DND-41 (cell line): Measurements from ENCODE around the gene LMO1.

Experiments
- ATAC-seq: fragments of 200-7000 bp; cut with Tn5 transposase; 3 replicates; pipeline ENCODE4 v1.9.1; 2021; ENCODE audit warnings: low read depth; ENCODE audit not compliant: insufficient read depth
- DNase-seq: peaks from one replicate; pipeline ENCODE4 v3.0.0-alpha.2; 2020
- H2AFZ ChIP-seq: 2 replicates; pipeline ENCODE4 v1.6.0; 2012; ENCODE audit warnings: low read depth, low read length
- H3K27ac ChIP-seq: 2 replicates; pipeline ENCODE4 v1.5.1; 2012; ENCODE audit warnings: low read length, inconsistent platforms
- H3K27me3 ChIP-seq: fragments of 200-600 bp; sonication (generic); 2 replicates; pipeline ENCODE4 v1.6.0; 2012; ENCODE audit warnings: low read length, mild to moderate bottlenecking, inconsistent platforms; ENCODE audit not compliant: insufficient read depth, poor library complexity
- H3K36me3 ChIP-seq: 2 replicates; pipeline ENCODE4 v1.5.1; 2012; ENCODE audit warnings: low read length, inconsistent platforms; ENCODE audit not compliant: insufficient read depth
- H3K4me1 ChIP-seq: 2 replicates; pipeline ENCODE4 v1.5.1; 2012; ENCODE audit warnings: mild to moderate bottlenecking, low read length; ENCODE audit not compliant: insufficient read depth
- H3K4me2 ChIP-seq: 2 replicates; pipeline ENCODE4 v1.6.0; 2012; ENCODE audit warnings: mild to moderate bottlenecking, moderate library complexity, low read length, inconsistent platforms; ENCODE audit not compliant: insufficient read depth
- H3K4me3 ChIP-seq, 2 experiments: fragments of 200-600 bp in 1 of 2; shearing (Covaris generic) in 1 of 2; 2 replicates each; pipeline ENCODE4 v1.5.1; 2012 to 2016; ENCODE audit warnings: inconsistent platforms in 2 of 2, low read length in 2 of 2, mild to moderate bottlenecking in 2 of 2, low read depth in 1 of 2, moderate library complexity in 1 of 2
- H3K79me2 ChIP-seq: 2 replicates; pipeline ENCODE4 v1.6.0; 2012; ENCODE audit warnings: low read length, inconsistent platforms; ENCODE audit not compliant: insufficient read depth
- H3K9ac ChIP-seq: 2 replicates; pipeline ENCODE4 v1.6.0; 2012; ENCODE audit warnings: low read depth, mild to moderate bottlenecking, inconsistent platforms, low read length, moderate library complexity
- H3K9me3 ChIP-seq: 2 replicates; pipeline ENCODE4 v1.5.1; 2012; ENCODE audit warnings: low read length, moderate library complexity, mild to moderate bottlenecking, inconsistent platforms; ENCODE audit not compliant: insufficient read depth, severe bottlenecking
- H4K20me1 ChIP-seq: 2 replicates; pipeline ENCODE4 v1.6.0; 2012; ENCODE audit warnings: low read length; ENCODE audit not compliant: insufficient read depth
- EZH2 ChIP-seq: IDR thresholded peaks from 3 replicates; pipeline ENCODE4 v1.6.1; 2012; ENCODE audit warnings: borderline replicate concordance, low read depth, mild to moderate bottlenecking, moderate library complexity, low read length, inconsistent platforms; ENCODE audit not compliant: severe bottlenecking
- TF ChIP-seq, protein P1 (sequence below): IDR thresholded peaks from 2 replicates; pipeline ENCODE4 v1.5.1; 2012; ENCODE audit warnings: borderline replicate concordance, low read length, moderate library complexity, mild to moderate bottlenecking; ENCODE audit not compliant: poor library complexity, severe bottlenecking; ENCODE audit errors: extremely low read depth

Gene LMO1

DNA sequence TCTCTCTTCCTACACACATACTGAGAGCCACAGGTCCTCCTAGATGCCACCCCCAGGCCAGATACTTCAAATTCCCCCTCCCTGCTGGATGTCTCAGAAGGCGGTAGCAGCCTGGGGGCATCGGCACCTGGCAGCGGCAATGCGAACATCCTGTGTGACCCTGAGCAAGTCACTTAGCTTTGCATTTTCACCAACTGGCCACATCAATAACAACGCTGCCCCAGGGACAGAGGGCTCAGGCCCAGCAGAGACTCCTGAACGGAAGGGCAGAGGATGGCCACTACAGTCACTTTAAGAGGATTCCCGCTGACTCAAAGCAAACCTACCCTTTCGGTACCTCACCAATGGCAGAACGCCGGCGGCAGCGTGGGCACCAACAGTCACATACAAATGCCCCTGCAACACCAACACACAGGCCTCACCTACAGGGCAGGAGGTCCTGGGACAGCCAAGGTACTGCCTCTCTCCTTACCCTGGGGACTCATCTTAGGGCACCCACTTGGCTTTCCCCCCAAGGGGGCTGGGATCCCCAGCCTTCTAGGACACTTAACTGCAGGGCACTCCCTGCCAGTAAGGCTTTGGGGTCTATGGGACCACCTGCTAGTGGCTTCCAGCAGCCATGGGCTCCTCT, 1.6 kb downstream of the LMO1 start:
- H2AFZ ChIP-seq = no peak overlapping the region
- H3K4me2 ChIP-seq = no peak overlapping the region
- no peaks in the 10 kb centered on the region for H3K4me1 ChIP-seq
- H3K27ac ChIP-seq = no peak overlapping the region
- H4K20me1 ChIP-seq = no peaks in the 10 kb centered on the region; the same call in 1 of the 2 replicates
- DNase-seq = no peak
- peaks cover 10% of the 10 kb centered on the region for H3K27me3 ChIP-seq
- H3K9ac ChIP-seq = no peak overlapping the region
- TF ChIP-seq, protein P1, sequence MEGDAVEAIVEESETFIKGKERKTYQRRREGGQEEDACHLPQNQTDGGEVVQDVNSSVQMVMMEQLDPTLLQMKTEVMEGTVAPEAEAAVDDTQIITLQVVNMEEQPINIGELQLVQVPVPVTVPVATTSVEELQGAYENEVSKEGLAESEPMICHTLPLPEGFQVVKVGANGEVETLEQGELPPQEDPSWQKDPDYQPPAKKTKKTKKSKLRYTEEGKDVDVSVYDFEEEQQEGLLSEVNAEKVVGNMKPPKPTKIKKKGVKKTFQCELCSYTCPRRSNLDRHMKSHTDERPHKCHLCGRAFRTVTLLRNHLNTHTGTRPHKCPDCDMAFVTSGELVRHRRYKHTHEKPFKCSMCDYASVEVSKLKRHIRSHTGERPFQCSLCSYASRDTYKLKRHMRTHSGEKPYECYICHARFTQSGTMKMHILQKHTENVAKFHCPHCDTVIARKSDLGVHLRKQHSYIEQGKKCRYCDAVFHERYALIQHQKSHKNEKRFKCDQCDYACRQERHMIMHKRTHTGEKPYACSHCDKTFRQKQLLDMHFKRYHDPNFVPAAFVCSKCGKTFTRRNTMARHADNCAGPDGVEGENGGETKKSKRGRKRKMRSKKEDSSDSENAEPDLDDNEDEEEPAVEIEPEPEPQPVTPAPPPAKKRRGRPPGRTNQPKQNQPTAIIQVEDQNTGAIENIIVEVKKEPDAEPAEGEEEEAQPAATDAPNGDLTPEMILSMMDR = no peak
- no peak for TF ChIP-seq EZH2
- H3K9me3 ChIP-seq = no peaks in the 10 kb centered on the region
- H3K36me3 ChIP-seq = no peaks in the 10 kb centered on the region
- no peaks in the 10 kb centered on the region for H3K79me2 ChIP-seq
- no peak overlapping the region for H3K4me3 ChIP-seq
- no peak for ATAC-seq

DNA sequence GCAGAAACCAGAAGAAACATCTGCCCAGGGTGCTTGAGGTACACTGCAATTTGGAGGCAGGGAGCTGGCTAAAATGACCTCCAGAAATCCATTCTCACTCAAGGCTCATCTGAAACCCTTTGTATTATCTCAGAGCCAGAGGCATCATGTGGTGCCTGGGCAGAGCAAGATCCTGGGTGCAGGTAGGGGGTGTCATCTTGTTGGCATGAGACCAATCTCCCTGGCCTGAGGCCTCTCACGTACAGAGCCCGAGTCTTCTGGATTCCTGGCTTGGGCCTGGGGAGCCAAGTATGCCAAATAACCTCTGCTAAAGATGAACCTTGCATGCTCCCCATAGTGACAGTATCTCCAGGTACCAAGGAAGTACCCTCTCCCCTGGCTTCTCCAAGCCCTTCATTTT, 2.4 kb downstream of the LMO1 start:
- Histone ChIP-seq H3K27me3 (peaks cover 10% of the 10 kb centered on the region), H3K4me2 (no peak overlapping the region)
- no peak for DNase-seq

DNA sequence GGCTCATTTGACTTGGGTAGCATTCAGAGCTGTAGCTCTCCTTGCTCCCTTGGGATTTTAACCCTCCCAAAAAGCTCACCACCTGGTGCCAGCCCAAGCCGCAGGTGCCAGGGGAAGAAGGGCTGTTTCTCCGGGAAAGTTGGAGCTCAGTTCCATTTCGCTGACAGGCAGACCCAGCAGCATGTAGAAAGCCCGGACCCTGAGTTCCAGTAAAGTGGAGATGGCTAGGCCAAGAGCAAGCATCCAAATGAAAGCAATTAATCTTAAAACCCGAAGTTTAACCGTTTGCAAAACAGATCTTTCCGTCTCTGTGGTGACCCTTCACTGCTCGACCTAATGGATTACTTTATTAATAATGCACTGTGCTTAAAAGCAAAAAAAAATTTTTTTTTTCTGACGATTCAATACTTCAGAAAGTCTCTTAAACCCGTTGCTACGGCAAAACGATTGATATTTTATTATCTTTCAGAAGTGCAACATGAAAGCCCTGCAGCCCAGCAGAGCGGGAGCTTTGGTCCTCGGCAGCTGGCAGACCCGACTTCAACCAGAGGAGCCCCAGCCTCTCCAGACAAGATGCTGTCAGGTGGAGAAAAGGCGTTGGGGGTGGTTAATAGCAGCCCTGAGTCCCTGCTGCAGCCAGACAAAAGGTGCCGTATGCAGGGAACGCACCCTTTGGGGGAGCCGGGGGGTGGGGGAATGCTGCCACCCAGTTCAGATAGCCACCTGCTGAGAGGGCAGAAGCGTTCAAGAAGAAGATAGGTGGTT, 3.3 kb downstream of the LMO1 start:
- H3K9ac ChIP-seq = no peak overlapping the region
- H4K20me1 ChIP-seq = no peaks in the 10 kb centered on the region; the same call in 1 of the 2 replicates
- ATAC-seq (no peak), DNase-seq (no peak)
- no peaks in the 10 kb centered on the region for H3K36me3 ChIP-seq
- H3K4me2 ChIP-seq = no peak overlapping the region
- no peak overlapping the region for H3K27ac ChIP-seq
- no peaks in the 10 kb centered on the region for H3K4me1 ChIP-seq
- H3K79me2 ChIP-seq = no peaks in the 10 kb centered on the region
- H2AFZ ChIP-seq = no peak overlapping the region
- peaks cover 10% of the 10 kb centered on the region for H3K27me3 ChIP-seq
- TF ChIP-seq EZH2 = no peak
- TF ChIP-seq, protein P1 = no peak
- H3K4me3 ChIP-seq = no peak overlapping the region
- no peaks in the 10 kb centered on the region for H3K9me3 ChIP-seq

More for the DNA sequence above, 2.4 kb downstream of the LMO1 start:
- Histone ChIP-seq H3K36me3 (no peaks in the 10 kb centered on the region), H3K9ac (no peak overlapping the region), H2AFZ (no peak overlapping the region), H4K20me1 (no peaks in the 10 kb centered on the region; the same call in 1 of the 2 replicates), H3K4me3 (no peak overlapping the region), H3K9me3 (no peaks in the 10 kb centered on the region), H3K79me2 (no peaks in the 10 kb centered on the region), H3K27ac (no peak overlapping the region), H3K4me1 (no peaks in the 10 kb centered on the region)
- ATAC-seq = no peak
- no peak for TF ChIP-seq EZH2
- TF ChIP-seq, protein P1 = no peak
